ENCODE results near the gene SPATS2L.

DNA sequence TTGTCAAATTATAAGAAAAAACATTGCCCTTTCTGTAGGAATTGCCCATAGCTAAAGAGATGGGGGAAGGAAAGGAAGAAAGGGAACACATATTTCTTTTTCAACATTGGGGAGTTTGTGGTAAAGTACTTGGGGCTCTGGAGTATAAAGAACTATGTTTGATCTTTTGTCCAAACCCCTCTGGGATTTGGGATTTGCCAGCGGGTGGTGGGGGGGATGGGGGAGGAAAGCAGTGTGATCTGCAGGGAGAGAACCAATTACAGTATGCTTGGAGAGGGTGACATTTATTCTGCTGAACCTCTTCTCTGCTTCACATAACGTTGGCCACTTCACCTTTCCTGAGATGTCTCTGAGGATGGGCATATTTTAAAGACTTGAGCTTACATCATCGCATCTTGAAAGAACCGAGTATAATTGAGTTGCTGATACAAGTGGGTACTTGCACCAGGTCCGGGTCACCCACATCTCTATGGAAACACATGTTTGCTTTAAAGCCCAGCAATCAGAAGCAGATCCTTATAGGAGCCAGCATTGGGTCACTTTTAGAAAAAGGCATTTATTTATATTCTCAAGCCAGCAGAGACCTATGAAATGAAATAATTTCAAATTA is 73.1 kb downstream of the SPATS2L start:
- no peak for TF ChIP-seq POLR2A (IDR thresholded peaks at IDR 0.05)
- TF ChIP-seq, protein P1, sequence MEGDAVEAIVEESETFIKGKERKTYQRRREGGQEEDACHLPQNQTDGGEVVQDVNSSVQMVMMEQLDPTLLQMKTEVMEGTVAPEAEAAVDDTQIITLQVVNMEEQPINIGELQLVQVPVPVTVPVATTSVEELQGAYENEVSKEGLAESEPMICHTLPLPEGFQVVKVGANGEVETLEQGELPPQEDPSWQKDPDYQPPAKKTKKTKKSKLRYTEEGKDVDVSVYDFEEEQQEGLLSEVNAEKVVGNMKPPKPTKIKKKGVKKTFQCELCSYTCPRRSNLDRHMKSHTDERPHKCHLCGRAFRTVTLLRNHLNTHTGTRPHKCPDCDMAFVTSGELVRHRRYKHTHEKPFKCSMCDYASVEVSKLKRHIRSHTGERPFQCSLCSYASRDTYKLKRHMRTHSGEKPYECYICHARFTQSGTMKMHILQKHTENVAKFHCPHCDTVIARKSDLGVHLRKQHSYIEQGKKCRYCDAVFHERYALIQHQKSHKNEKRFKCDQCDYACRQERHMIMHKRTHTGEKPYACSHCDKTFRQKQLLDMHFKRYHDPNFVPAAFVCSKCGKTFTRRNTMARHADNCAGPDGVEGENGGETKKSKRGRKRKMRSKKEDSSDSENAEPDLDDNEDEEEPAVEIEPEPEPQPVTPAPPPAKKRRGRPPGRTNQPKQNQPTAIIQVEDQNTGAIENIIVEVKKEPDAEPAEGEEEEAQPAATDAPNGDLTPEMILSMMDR (IDR thresholded peaks at IDR 0.05) = no peak
